GM12878 (cell line): ENCODE data around the gene ABHD12B. TPM values are rescaled to one million over a fixed set of nuclear protein-coding genes. Genes with fewer than 3 reads are reported as not detected.

Experiments
- ATAC-seq: fragments of 200-7000 bp; cut with Tn5 transposase; 3 replicates; pipeline ENCODE4 v1.9.1; 2020; ENCODE audit warnings: mild to moderate bottlenecking, moderate library complexity
- BruUV-seq: library from RNA; stranded (reverse); fragments of 400-500 nt; replicated peaks from 2 replicates; lab custom pipeline; 2021; lab: Mats Ljungman, UMichigan
- CTCF ChIA-PET: fragments of 300-600 bp; sonication (Branson Sonifier 250); formaldehyde crosslinking; extraction: SDS; loops from one replicate; lab custom pipeline; 2021; ENCODE audit warnings: inconsistent platforms; lab: Yijun Ruan, JAX
- POLR2A ChIA-PET: fragments of 350-600 bp; formaldehyde crosslinking; extraction: SDS; loops from one replicate; lab custom pipeline; 2021; ENCODE audit warnings: inconsistent platforms; lab: Charles Lee
- RAD21 ChIA-PET: fragments of 300-600 bp; sonication (Branson Sonifier 250); formaldehyde crosslinking; loops from one replicate; lab custom pipeline; 2023; ENCODE audit warnings: antibody characterized with exemption; ENCODE audit not compliant: unreplicated experiment; lab: Charles Lee
- SMC1A ChIA-PET: fragments of 300-600 bp; sonication (Branson Sonifier 250); formaldehyde crosslinking; loops from one replicate; lab custom pipeline; 2023; ENCODE audit not compliant: unreplicated experiment, uncharacterized antibody; lab: Charles Lee
- DNase-seq: peaks from one replicate; pipeline ENCODE4 v3.0.0-alpha.2; 2011; ENCODE audit warnings: low read depth, low spot score
- FAIRE-seq: peaks from 3 replicates; lab custom pipeline; 2011; peaks lifted over from hg19 to GRCh38; lab: Jason Lieb, UNC
- H2AFZ ChIP-seq: 2 replicates; pipeline ENCODE4 v1.6.0; 2011; ENCODE audit warnings: low read depth, low read length, control low read depth; ENCODE audit not compliant: control insufficient read depth
- H3K27ac ChIP-seq: 2 replicates; pipeline ENCODE4 v1.5.1; 2011; ENCODE audit warnings: control low read depth; ENCODE audit not compliant: control insufficient read depth, insufficient read depth
- H3K27me3 ChIP-seq, 2 experiments: replicated peaks in 1 of 2; 2 replicates each; pipeline versions ENCODE4 v1.6.0 to v1.6.1; 2011; ENCODE audit warnings: low read length in 1 of 2; ENCODE audit not compliant: control insufficient read depth in 2 of 2, insufficient read depth in 2 of 2
- H3K36me3 ChIP-seq, 2 experiments: 2 replicates each; pipeline ENCODE4 v1.5.1; 2011; ENCODE audit warnings: low read length in 1 of 2; ENCODE audit not compliant: control insufficient read depth in 2 of 2, insufficient read depth in 2 of 2
- H3K4me1 ChIP-seq: 2 replicates; pipeline ENCODE4 v1.6.1; 2011; ENCODE audit warnings: mild to moderate bottlenecking, low read length, moderate library complexity, mixed read lengths; ENCODE audit not compliant: control insufficient read depth, insufficient read depth
- H3K4me2 ChIP-seq: 2 replicates; pipeline ENCODE4 v1.6.0; 2011; ENCODE audit warnings: control low read depth; ENCODE audit not compliant: control insufficient read depth, insufficient read depth
- H3K4me3 ChIP-seq: fragments of 200-600 bp; sonication (generic); 2 replicates; pipeline ENCODE4 v1.5.1; 2016
- H3K79me2 ChIP-seq: 2 replicates; pipeline ENCODE4 v1.6.0; 2011; ENCODE audit warnings: low read length; ENCODE audit not compliant: control insufficient read depth, insufficient read depth
- H3K9ac ChIP-seq: 2 replicates; pipeline ENCODE4 v1.8.0; 2011; ENCODE audit warnings: low read length, control low read depth, mixed read lengths; ENCODE audit not compliant: control insufficient read depth, insufficient read depth
- H3K9me3 ChIP-seq: replicated peaks from 3 replicates; pipeline ENCODE4 v1.5.1; 2011; ENCODE audit warnings: mild to moderate bottlenecking, low read length; ENCODE audit not compliant: control insufficient read depth, insufficient read depth
- H4K20me1 ChIP-seq: 2 replicates; pipeline ENCODE4 v1.6.0; 2011; ENCODE audit not compliant: control insufficient read depth, insufficient read depth
- ATF7 ChIP-seq: fragments of 450-650 bp; IDR thresholded peaks from 2 replicates; pipeline ENCODE4 v1.6.1; 2016; ENCODE audit warnings: low read depth, mild to moderate bottlenecking
- HCFC1 ChIP-seq: fragments of 150-350 bp; IDR thresholded peaks from 2 replicates; pipeline ENCODE4 v1.6.1; 2014; ENCODE audit warnings: low read length
- PRDM15 ChIP-seq: fragments of 450-650 bp; formaldehyde crosslinking; IDR thresholded peaks from 2 replicates; pipeline ENCODE4 v1.4.0; 2020; ENCODE audit warnings: mild to moderate bottlenecking, moderate library complexity
- RAD51 ChIP-seq: fragments of 450-650 bp; IDR thresholded peaks from 2 replicates; pipeline ENCODE4 v1.6.1; 2016; ENCODE audit warnings: moderate library complexity, mild to moderate bottlenecking, inconsistent platforms
- SIN3A ChIP-seq: IDR thresholded peaks from 2 replicates; pipeline ENCODE4 v1.6.1; 2012; ENCODE audit warnings: low read depth, low read length, improper control_type of control experiment
- SIX5 ChIP-seq: IDR thresholded peaks from 2 replicates; pipeline ENCODE4 v1.6.1; 2011; ENCODE audit warnings: mild to moderate bottlenecking, low read depth, low read length, moderate library complexity; ENCODE audit not compliant: severe bottlenecking
- SUZ12 ChIP-seq: fragments of 200-600 bp; sonication (generic); IDR thresholded peaks from one replicate; pipeline ENCODE4 v1.6.1; 2018; ENCODE audit warnings: antibody characterized with exemption, mild to moderate bottlenecking; ENCODE audit not compliant: unreplicated experiment
- ZBED1 ChIP-seq: IDR thresholded peaks from 2 replicates; pipeline ENCODE4 v1.6.1; 2016; ENCODE audit warnings: borderline replicate concordance
- WGBS: methylation state at CpG from one replicate; pipeline ENCODE4 v1.1.6; 2016; ENCODE audit warnings: low lambda C conversion rate; ENCODE audit not compliant: insufficient replicate concordance, insufficient coverage; ENCODE audit errors: missing lambda C conversion rate; 5-methylcytosine and 5-hydroxymethylcytosine counted together
- in situ Hi-C: fragments of 300-500 bp; cut with MboI; formaldehyde crosslinking; loops from 9 replicates; pipeline ENCODE4 v1.14.3; 2018; ENCODE audit warnings: mixed read lengths
- intact Hi-C: fragments of 100-400 bp; cut with micrococcal nuclease; formaldehyde crosslinking; loops from one replicate; pipeline ENCODE4 v1.14.2; 2022; ENCODE audit not compliant: unreplicated experiment
- polyA plus RNA-seq, 11 experiments: library from polyadenylated mRNA; depleted of rRNA in 4 of 11; unstranded in 6 of 11; stranded (reverse) in 5 of 11; fragments of >200 nt; fragmentation: Nextera tagmentation in 4 of 11; fragmentation: Illumina TruSeq in 1 of 11; extraction: Ambion mirVana in 4 of 11; extraction: Trizol in 1 of 11; gene quantifications; 1 replicate in 1 of 11; 2 replicates in 10 of 11; pipeline versions ENCODE4 v1.2.1 to v1.2.3, GENCODE V29; 2011 to 2016; ENCODE audit warnings: inconsistent platforms in 2 of 11, missing spikeins in 2 of 11, low read depth in 1 of 11
- total RNA-seq, 4 experiments: library from RNA; depleted of rRNA in 3 of 4; stranded (reverse); fragments of >200 nt in 3 of 4; fragmentation: Illumina TruSeq in 1 of 4; extraction: Trizol in 1 of 4; gene quantifications; 2 replicates each; pipeline versions ENCODE4 v1.2.1 to v1.2.3, GENCODE V29; 2013 to 2021
- TF ChIP-seq, protein P1 (sequence below): fragments of 450-650 bp; IDR thresholded peaks from 2 replicates; pipeline ENCODE4 v1.6.1; 2017; ENCODE audit warnings: mild to moderate bottlenecking
- TF ChIP-seq, protein P2 (sequence below): fragments of 450-650 bp; IDR thresholded peaks from 2 replicates; pipeline ENCODE4 v1.6.1; 2018; ENCODE audit warnings: mild to moderate bottlenecking, low read depth, moderate library complexity; ENCODE audit not compliant: partially characterized antibody
- TF ChIP-seq, protein P3 (sequence below): fragments of 450-650 bp; IDR thresholded peaks from 2 replicates; pipeline ENCODE4 v1.6.1; 2018; ENCODE audit warnings: borderline replicate concordance, mild to moderate bottlenecking; ENCODE audit not compliant: partially characterized antibody

Gene ABHD12B
- total and polyA plus RNA-seq, 10 of the 15 experiments (the other 5 are each of a cell fraction or from before 2014, with no cell fraction given), result not detected

DNA sequence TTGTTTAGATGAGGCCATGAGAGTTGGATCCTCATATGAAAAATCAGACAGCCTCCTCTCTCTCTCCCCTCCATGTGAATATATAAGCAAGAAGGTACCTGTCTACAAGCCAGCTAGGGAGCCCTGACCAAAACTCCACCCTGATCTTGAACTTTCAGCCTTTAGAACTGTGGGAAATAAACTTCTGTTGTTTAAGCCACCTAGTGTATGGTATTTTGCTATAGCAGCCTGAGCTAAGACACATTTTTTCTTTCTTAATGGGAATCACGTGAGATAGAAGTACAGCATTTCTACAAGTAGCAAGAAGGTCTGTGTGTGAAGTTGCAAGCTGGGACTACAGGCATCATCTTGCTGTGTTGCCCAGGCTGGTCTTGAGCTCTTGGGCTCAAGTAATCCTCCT, 16.3 kb upstream of the ABHD12B start (continued):
- TF ChIP-seq PRDM15, result no peak
- TF ChIP-seq SIX5, result no peak

DNA sequence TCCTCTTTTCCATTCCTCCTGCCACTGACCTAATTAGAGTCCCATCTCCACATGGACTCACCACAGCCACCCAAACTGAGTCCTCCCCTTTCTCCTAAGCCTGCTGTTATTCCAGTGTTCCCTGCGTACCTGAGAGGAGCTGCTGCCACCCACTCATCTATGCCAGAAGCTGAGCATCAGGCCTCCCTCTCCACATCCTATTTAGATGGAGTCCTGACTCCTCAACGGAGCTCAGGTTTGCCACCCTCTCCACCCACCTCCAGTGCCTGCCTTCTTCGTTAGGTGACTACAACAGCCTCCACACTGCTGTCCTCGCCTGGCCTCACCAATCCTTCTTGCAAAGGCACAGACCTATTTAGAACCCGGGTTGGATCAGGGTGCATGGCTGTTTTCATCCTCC, 15.2 kb upstream of the ABHD12B start:
- FAIRE-seq (no peak), DNase-seq (no peak), ATAC-seq (no peak)
- in situ Hi-C loops (loop anchor here (5.0 to 25.0 kb wide), 2 partner anchors 69 to 244 kb away; no protein-coding TSS in a partner anchor), intact Hi-C loops (no loop called here)
- Histone ChIP-seq H3K4me2 (no peak overlapping the region), H3K79me2 (no peaks in the 10 kb centered on the region), H3K27ac (no peak overlapping the region), H3K36me3 (no peaks in the 10 kb centered on the region), H3K4me3 (no peak overlapping the region), H3K9ac (no peak overlapping the region), H3K9me3 (no peaks in the 10 kb centered on the region), H3K27me3 (no peaks in the 10 kb centered on the region), H3K4me1 (peaks cover 9% of the 10 kb centered on the region), H2AFZ (no peak overlapping the region), H4K20me1 (no peaks in the 10 kb centered on the region)
- CTCF ChIA-PET, result interaction anchor here (1.9 to 13.4 kb wide), 5 partner anchors 27 to 256 kb away, joined by 7 to 317 read pairs (median 98); partner anchors contain the start of gene NIN
- SMC1A ChIA-PET, result interaction anchor here (0.8 to 11.9 kb wide), 5 partner anchors 17 to 80 kb away, joined by 3 to 233 read pairs (median 180); no protein-coding TSS in a partner anchor
- RAD21 ChIA-PET, result interaction anchor here (1.5 to 7.0 kb wide), 4 partner anchors 67 to 256 kb away, joined by 4 to 113 read pairs (median 8); no protein-coding TSS in a partner anchor
- WGBS, result 73% methylated on average over 5 of the region's 5 CpGs
- POLR2A ChIA-PET, result no interaction called here
- BruUV-seq, result no TSS peak
- TF ChIP-seq HCFC1 (no peak), SIN3A (no peak), ATF7 (no peak), SUZ12 (no peak), RAD51 (no peak), ZBED1 (no peak)
- TF ChIP-seq, protein P1, sequence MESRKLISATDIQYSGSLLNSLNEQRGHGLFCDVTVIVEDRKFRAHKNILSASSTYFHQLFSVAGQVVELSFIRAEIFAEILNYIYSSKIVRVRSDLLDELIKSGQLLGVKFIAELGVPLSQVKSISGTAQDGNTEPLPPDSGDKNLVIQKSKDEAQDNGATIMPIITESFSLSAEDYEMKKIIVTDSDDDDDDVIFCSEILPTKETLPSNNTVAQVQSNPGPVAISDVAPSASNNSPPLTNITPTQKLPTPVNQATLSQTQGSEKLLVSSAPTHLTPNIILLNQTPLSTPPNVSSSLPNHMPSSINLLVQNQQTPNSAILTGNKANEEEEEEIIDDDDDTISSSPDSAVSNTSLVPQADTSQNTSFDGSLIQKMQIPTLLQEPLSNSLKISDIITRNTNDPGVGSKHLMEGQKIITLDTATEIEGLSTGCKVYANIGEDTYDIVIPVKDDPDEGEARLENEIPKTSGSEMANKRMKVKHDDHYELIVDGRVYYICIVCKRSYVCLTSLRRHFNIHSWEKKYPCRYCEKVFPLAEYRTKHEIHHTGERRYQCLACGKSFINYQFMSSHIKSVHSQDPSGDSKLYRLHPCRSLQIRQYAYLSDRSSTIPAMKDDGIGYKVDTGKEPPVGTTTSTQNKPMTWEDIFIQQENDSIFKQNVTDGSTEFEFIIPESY, result no peak
- TF ChIP-seq, protein P2, sequence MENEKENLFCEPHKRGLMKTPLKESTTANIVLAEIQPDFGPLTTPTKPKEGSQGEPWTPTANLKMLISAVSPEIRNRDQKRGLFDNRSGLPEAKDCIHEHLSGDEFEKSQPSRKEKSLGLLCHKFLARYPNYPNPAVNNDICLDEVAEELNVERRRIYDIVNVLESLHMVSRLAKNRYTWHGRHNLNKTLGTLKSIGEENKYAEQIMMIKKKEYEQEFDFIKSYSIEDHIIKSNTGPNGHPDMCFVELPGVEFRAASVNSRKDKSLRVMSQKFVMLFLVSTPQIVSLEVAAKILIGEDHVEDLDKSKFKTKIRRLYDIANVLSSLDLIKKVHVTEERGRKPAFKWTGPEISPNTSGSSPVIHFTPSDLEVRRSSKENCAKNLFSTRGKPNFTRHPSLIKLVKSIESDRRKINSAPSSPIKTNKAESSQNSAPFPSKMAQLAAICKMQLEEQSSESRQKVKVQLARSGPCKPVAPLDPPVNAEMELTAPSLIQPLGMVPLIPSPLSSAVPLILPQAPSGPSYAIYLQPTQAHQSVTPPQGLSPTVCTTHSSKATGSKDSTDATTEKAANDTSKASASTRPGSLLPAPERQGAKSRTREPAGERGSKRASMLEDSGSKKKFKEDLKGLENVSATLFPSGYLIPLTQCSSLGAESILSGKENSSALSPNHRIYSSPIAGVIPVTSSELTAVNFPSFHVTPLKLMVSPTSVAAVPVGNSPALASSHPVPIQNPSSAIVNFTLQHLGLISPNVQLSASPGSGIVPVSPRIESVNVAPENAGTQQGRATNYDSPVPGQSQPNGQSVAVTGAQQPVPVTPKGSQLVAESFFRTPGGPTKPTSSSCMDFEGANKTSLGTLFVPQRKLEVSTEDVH, result no peak
- TF ChIP-seq, protein P3, sequence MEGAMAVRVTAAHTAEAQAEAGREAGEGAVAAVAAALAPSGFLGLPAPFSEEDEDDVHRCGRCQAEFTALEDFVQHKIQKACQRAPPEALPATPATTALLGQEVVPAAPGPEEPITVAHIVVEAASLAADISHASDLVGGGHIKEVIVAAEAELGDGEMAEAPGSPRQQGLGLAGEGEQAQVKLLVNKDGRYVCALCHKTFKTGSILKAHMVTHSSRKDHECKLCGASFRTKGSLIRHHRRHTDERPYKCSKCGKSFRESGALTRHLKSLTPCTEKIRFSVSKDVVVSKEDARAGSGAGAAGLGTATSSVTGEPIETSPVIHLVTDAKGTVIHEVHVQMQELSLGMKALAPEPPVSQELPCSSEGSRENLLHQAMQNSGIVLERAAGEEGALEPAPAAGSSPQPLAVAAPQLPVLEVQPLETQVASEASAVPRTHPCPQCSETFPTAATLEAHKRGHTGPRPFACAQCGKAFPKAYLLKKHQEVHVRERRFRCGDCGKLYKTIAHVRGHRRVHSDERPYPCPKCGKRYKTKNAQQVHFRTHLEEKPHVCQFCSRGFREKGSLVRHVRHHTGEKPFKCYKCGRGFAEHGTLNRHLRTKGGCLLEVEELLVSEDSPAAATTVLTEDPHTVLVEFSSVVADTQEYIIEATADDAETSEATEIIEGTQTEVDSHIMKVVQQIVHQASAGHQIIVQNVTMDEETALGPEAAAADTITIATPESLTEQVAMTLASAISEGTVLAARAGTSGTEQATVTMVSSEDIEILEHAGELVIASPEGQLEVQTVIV, result no peak
